GM19043 (cell line): ENCODE measurements around the gene CELSR1.

ENCODE experiments used
- ATAC-seq: cut with Tn5 transposase; IDR thresholded peaks from one replicate; pipeline ENCODE4 v1.9.1; 2021; ENCODE audit warnings: low read depth; ENCODE audit not compliant: unreplicated experiment

The CELSR1 gene

GRCh38 chr22:46430961-46431838 is 106.2 kb downstream of the CELSR1 start:
- ATAC-seq, result no peak

- ATAC-seq, result no peak
Measured at GRCh38 chr22:46429325-46429853, 108.0 kb downstream of the CELSR1 start.

GRCh38 chr22:46428602-46429324 is 108.7 kb downstream of the CELSR1 start:
- ATAC-seq, result no peak

GRCh38 chr22:46428171-46428570 is 109.2 kb downstream of the CELSR1 start:
- ATAC-seq, result no peak

- ATAC-seq, result no peak
Measured at GRCh38 chr22:46425016-46425415, 112.4 kb downstream of the CELSR1 start.

GRCh38 chr22:46424496-46424895 is 112.9 kb downstream of the CELSR1 start:
- ATAC-seq, result no peak

- ATAC-seq, result no peak
Measured at GRCh38 chr22:46422896-46423295, 114.5 kb downstream of the CELSR1 start.

- no peak for ATAC-seq
Measured at GRCh38 chr22:46421267-46421666, 116.2 kb downstream of the CELSR1 start.

GRCh38 chr22:46419754-46420571 is 117.5 kb downstream of the CELSR1 start:
- ATAC-seq, result no peak

- ATAC-seq, result no peak
Measured at GRCh38 chr22:46418827-46419226, 118.6 kb downstream of the CELSR1 start.

- no peak for ATAC-seq
Measured at GRCh38 chr22:46417769-46418168, 119.7 kb downstream of the CELSR1 start.

- no peak for ATAC-seq
Measured at GRCh38 chr22:46416891-46417580, 120.4 kb downstream of the CELSR1 start.

- no peak for ATAC-seq
Measured at GRCh38 chr22:46416520-46416871, 120.9 kb downstream of the CELSR1 start.

GRCh38 chr22:46415776-46416519 is 121.5 kb downstream of the CELSR1 start:
- ATAC-seq, result no peak

GRCh38 chr22:46414704-46415103 is 122.7 kb downstream of the CELSR1 start:
- ATAC-seq, result no peak

- ATAC-seq, result no peak
Measured at GRCh38 chr22:46413725-46414379, 123.6 kb downstream of the CELSR1 start.

- ATAC-seq, result no peak
Measured at GRCh38 chr22:46411347-46411746, 126.1 kb downstream of the CELSR1 start.

GRCh38 chr22:46410291-46410808 is 127.1 kb downstream of the CELSR1 start:
- ATAC-seq, result no peak
